ENCODE measurements around the gene KCTD6. TPM values are rescaled to one million over a fixed set of nuclear protein-coding genes. Genes with fewer than 3 reads are reported as not detected.
A peak's percentile ranks its signal among the peaks of the same experiment; 100 is the strongest.

The KCTD6 gene
- total and polyA plus RNA-seq, 2 experiments from 2014 or later = 28.3 to 34.6 TPM

DNA sequence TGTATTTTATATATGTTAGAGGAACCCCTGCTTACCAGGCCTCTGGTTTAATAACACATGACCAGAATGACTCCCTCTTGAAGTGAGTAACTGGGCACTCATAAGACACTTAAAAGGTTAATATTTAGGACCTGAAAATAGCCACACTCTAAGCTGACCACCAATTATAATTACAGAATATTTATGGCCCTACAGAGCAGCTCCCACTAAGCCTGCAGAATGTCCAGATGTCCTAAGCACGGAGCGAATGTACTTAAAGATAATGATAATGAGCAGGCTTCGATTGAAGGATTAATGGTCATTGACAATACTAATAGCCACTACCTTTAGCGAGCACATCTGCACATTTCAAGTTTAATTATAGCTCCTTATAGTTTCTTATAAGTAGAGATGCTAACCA is 22.8 kb upstream of the KCTD6 start (continued):
- TF ChIP-seq REST (IDR thresholded peaks at IDR 0.05; ENCODE audit: unreplicated experiment) (no peak), JUNB (IDR thresholded peaks at IDR 0.05; ENCODE audit: unreplicated experiment) (no peak), CTCF (conservative IDR thresholded peaks at IDR 0.05; ENCODE audit: low read depth in 2 of 2) (no peak), ZNF114 (CRISPR knock-in tag; IDR thresholded peaks at IDR 0.05) (no peak), POLR2AphosphoS5 (IDR thresholded peaks at IDR 0.05; ENCODE audit: low read depth) (no peak), NANOG (IDR thresholded peaks at IDR 0.05; ENCODE audit: borderline replicate concordance) (no peak), STAT1 (IDR thresholded peaks at IDR 0.05; ENCODE audit: unreplicated experiment) (no peak)
- TF ChIP-seq, protein P1, sequence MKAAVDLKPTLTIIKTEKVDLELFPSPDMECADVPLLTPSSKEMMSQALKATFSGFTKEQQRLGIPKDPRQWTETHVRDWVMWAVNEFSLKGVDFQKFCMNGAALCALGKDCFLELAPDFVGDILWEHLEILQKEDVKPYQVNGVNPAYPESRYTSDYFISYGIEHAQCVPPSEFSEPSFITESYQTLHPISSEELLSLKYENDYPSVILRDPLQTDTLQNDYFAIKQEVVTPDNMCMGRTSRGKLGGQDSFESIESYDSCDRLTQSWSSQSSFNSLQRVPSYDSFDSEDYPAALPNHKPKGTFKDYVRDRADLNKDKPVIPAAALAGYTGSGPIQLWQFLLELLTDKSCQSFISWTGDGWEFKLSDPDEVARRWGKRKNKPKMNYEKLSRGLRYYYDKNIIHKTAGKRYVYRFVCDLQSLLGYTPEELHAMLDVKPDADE (IDR thresholded peaks at IDR 0.05) = no peak

GRCh38 chr3:58470363-58471024 is 21.4 kb upstream of the KCTD6 start:
- Mint-ChIP-seq H3K27me3 (ENCODE audit: insufficient read depth, low read depth, poor library complexity) (peaks cover 8% of the 10 kb centered on the region), H3K4me1 (peaks cover 19% of the 10 kb centered on the region), H3K27ac (no peak overlapping the region), H3K4me3 (no peak overlapping the region), H3K9me3 (no peaks in the 10 kb centered on the region), H3K36me3 (ENCODE audit: low read depth) (no peaks in the 10 kb centered on the region)
- Histone ChIP-seq H3K27ac (ENCODE audit: low read depth) (no peak overlapping the region), H3K4me3 (no peak overlapping the region), H3K27me3 (ENCODE audit: insufficient read depth) (no peaks in the 10 kb centered on the region), H3F3A (replicated peaks; ENCODE audit: low read depth) (no peaks in the 10 kb centered on the region), H3K9me2 (ENCODE audit: insufficient read depth) (no peaks in the 10 kb centered on the region), H3K4me2 (no peak overlapping the region), H2AFZ (no peak overlapping the region), H4K20me1 (replicated peaks; ENCODE audit: insufficient read depth) (no peaks in the 10 kb centered on the region), H3K36me3 (ENCODE audit: insufficient read depth) (no peaks in the 10 kb centered on the region), H3K4me1 (ENCODE audit: insufficient read depth) (peaks cover 10% of the 10 kb centered on the region), H3K79me2 (replicated peaks; ENCODE audit: insufficient read depth) (no peaks in the 10 kb centered on the region)
- ATAC-seq (peak; percentile 35; the same call in 1 of the 3 replicates), DNase-seq (ENCODE audit: low spot score) (no peak)
- TF ChIP-seq NANOG (IDR thresholded peaks at IDR 0.05; ENCODE audit: borderline replicate concordance) = no peak
- TF ChIP-seq CREB1 (CRISPR knock-in tag; IDR thresholded peaks at IDR 0.05; ENCODE audit: low read depth) = no peak
- TF ChIP-seq POLR2AphosphoS5 (IDR thresholded peaks at IDR 0.05; ENCODE audit: low read depth) = no peak
- no peak for TF ChIP-seq EZH2phosphoT487 (IDR thresholded peaks at IDR 0.05; ENCODE audit: unreplicated experiment)
